Activated naive CD4-positive, alpha-beta T cell treated with anti-CD3 and anti-CD28 coated beads, Interleukin-2, amount 50 U/mL, for 24 hours (primary cell): ENCODE data around the gene EXOC1L.
A peak's percentile ranks its signal among the peaks of the same experiment; 100 is the strongest.

ENCODE experiments used
- H3K27ac Mint-ChIP-seq: one replicate; pipeline ENCODE4 v1.8.0; 2021; ENCODE audit warnings: mild to moderate bottlenecking, mixed read lengths
- H3K27me3 Mint-ChIP-seq: one replicate; pipeline ENCODE4 v1.8.0; 2021; ENCODE audit warnings: mixed read lengths
- H3K36me3 Mint-ChIP-seq: one replicate; pipeline ENCODE4 v1.8.0; 2021; ENCODE audit warnings: mixed read lengths
- H3K4me1 Mint-ChIP-seq: one replicate; pipeline ENCODE4 v1.8.0; 2021; ENCODE audit warnings: mixed read lengths
- H3K4me3 Mint-ChIP-seq: one replicate; pipeline ENCODE4 v1.8.0; 2021; ENCODE audit warnings: mild to moderate bottlenecking, mixed read lengths
- H3K9me3 Mint-ChIP-seq: one replicate; pipeline ENCODE4 v1.8.0; 2021; ENCODE audit warnings: mixed read lengths

Gene EXOC1L, protein sequence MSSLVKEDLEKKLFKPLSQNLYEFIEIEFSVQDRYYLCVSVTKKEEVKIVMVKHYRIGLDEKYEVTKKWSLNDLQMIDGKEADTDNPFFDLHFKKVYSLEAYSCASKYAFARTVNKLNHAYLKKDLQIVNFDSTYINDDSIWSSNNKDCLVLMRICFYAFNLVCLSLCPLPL

DNA sequence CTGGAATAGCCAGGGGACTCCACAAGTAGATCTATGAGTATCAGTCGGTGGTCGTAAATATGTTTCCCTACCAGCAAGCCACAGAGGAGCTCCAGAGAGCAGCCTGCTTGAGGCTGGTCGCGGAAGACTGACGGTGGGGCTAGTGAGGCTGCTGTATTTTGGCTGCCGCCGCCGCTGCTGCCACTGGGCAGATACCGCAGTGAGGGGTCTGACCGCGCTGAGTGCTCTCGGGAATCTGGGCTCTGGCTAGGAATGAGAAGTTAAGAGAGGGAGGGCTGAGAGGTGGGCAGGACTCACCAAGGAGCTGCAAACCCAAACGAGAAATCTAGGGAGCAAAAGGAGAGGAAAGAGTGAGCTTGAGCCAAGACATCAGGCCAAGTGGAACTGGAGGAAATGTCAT lies at the start of gene EXOC1L:
Gene EXOC1L, plus strand, starts transcription at position 157 of the 400 bp plus-strand sequence. Its CDS starts 237 bp downstream, at position 394.
- Mint-ChIP-seq H3K4me1 (peaks cover 5% of the 10 kb centered on the region), H3K4me3 (peak within 1 kb of the TSS; percentile 12), H3K36me3 (no peaks in the 10 kb centered on the region), H3K27me3 (peaks cover 7% of the 10 kb centered on the region), H3K27ac (no peak within 1 kb of the TSS), H3K9me3 (no peaks in the 10 kb centered on the region)

DNA sequence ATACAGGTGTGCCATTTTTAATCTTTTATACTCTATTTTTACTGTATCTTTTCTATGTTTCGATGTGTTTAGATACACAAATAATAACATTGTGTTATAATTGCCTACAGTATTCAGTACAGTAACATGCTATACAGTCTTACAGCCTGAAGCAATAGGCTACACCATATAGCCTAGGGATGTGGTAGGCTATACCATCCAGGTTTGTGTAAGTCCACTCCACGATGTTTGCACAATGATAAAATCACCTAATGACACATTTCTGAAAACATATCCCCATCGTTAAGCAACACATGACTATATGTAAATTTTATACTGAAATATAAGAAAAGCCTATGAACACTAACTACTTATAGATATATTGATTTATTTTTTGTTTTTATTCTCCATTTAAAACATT lies 48.9 kb upstream of the EXOC1L start:
- Mint-ChIP-seq H3K9me3 (no peaks in the 10 kb centered on the region), H3K36me3 (no peaks in the 10 kb centered on the region), H3K27me3 (peaks cover 13% of the 10 kb centered on the region), H3K4me3 (no peak overlapping the region), H3K4me1 (no peaks in the 10 kb centered on the region), H3K27ac (no peak overlapping the region)

DNA sequence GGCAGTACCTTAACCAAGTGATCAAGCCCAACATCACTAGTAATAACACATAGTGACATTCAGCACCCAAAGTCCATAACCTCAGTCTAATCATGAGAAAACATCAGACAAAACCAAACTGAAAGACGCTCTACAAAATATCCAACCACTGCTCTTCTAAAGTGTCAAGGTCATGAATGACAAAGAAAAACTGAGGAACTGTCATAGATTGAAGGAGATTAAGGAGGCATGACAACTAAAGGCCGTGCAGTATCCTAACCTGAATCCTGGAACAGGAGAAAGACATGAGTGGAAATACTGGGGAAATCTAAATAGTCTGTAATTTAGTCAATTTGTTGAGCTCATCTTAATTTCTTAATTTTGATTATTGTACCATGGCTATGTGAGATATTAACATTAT lies 38.2 kb upstream of the EXOC1L start:
- H3K27ac Mint-ChIP-seq, result no peak overlapping the region
- no peaks in the 10 kb centered on the region for H3K36me3 Mint-ChIP-seq
- peaks cover 12% of the 10 kb centered on the region for H3K27me3 Mint-ChIP-seq
- H3K4me3 Mint-ChIP-seq, result no peak overlapping the region
- H3K9me3 Mint-ChIP-seq, result no peaks in the 10 kb centered on the region
- no peaks in the 10 kb centered on the region for H3K4me1 Mint-ChIP-seq

DNA sequence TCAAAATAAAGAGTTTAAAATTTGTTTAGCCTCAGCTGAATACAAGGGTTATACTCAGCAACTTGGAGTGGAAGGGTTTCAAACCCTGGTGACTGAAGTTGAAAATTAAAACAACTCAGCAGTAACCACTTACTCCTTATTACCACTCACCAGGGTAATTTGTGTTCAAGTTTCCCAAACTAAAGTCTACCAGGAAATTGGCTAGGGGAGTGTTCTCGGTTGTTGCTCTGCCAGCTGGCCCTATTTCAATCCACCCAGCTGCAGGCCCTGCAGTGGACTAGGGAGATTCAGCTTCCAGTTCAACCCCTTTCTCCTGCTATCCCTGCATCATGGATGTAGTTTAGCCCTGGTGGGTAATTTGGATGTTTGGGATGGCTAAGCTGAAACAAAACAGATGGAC lies 37.8 kb upstream of the EXOC1L start:
- H3K4me1 Mint-ChIP-seq, result no peaks in the 10 kb centered on the region
- H3K27ac Mint-ChIP-seq, result no peak overlapping the region
- no peaks in the 10 kb centered on the region for H3K36me3 Mint-ChIP-seq
- H3K4me3 Mint-ChIP-seq, result no peak overlapping the region
- no peaks in the 10 kb centered on the region for H3K9me3 Mint-ChIP-seq
- peaks cover 11% of the 10 kb centered on the region for H3K27me3 Mint-ChIP-seq

DNA sequence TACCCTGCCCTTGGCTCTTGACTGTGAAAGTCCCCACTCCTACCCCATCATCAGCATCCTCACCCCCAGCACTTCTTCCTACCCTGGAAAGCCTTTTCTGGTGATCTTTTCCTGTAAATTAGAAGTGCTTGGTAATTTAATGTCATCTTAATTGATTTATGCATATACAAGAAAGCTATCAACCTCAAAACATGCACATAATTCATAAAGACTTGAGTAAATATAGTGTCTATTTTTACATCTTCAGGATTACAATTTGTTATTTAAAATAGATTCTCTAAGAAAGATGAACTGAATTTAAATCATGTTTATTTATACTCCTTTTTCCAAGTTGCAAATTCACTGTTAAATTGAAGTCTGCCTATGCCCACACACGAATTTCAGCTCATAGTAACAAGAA lies 36.0 kb upstream of the EXOC1L start:
- H3K4me1 Mint-ChIP-seq, result no peaks in the 10 kb centered on the region
- H3K27me3 Mint-ChIP-seq, result peaks cover 6% of the 10 kb centered on the region
- no peaks in the 10 kb centered on the region for H3K9me3 Mint-ChIP-seq
- no peak overlapping the region for H3K27ac Mint-ChIP-seq
- no peaks in the 10 kb centered on the region for H3K36me3 Mint-ChIP-seq
- no peak overlapping the region for H3K4me3 Mint-ChIP-seq

DNA sequence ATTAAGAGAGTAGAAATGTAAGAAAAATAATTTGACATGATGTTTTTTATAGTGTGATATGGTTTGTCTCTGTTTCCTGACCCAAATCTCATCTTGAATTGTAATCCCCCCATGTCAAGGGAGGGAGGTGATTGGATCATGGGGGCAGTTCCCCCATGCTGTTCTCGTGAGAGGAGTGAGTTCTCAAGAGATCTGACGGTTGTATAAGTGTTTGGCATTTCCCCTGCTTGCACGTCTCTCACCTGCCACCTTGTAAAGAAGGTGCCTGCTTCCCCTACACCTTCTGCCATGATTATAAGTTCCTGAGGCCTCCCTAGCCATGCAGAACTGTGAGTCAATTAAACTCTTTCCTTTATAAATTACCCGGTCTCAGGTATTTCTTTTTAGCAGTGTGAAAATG lies 34.8 kb upstream of the EXOC1L start:
- H3K36me3 Mint-ChIP-seq, result no peaks in the 10 kb centered on the region
- H3K4me1 Mint-ChIP-seq, result no peaks in the 10 kb centered on the region
- no peaks in the 10 kb centered on the region for H3K9me3 Mint-ChIP-seq
- no peak overlapping the region for H3K27ac Mint-ChIP-seq
- peaks cover 7% of the 10 kb centered on the region for H3K27me3 Mint-ChIP-seq
- no peak overlapping the region for H3K4me3 Mint-ChIP-seq

DNA sequence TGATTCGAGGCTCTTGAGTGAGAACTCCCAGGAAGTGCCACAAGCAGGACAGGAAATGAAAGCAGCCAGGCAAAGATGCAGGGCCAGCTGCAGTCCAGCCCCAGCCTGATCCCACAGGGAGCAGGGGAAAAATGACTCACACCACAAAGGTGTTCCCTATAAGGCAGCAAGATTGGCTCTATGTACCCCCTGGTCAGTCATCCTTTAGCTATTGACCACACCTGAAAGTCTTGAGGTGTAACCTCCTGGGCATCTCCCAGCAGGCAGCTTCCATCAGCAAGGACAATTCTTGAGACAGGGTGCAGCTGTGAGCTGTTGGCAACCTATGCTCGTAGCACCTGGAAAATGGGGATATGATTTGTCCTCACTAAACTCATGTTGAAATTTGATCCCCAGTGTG lies 27.9 kb upstream of the EXOC1L start:
- peaks cover 25% of the 10 kb centered on the region for H3K27me3 Mint-ChIP-seq
- H3K4me3 Mint-ChIP-seq, result no peak overlapping the region
- no peaks in the 10 kb centered on the region for H3K4me1 Mint-ChIP-seq
- no peak overlapping the region for H3K27ac Mint-ChIP-seq
- H3K36me3 Mint-ChIP-seq, result no peaks in the 10 kb centered on the region
- no peaks in the 10 kb centered on the region for H3K9me3 Mint-ChIP-seq

DNA sequence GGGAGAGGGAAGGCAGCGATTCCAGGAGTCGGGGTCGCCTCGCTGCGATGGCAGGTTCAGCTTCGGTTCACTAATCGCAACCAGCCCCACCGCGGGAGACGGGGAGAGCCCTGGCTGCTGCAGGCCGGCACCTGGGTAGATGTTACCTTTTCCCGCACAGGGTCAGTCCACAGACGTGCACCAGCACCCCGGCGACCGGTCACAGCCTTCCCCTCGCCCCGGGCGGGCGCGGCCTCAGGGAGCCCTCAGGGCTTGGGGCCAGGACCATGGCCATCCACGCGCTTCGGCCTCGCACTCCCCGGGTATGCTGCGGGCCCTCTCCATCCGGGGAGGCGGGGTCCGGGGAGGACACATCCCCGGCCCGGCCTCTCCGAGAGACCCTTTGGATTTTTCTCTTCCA lies 26.1 kb upstream of the EXOC1L start:
- no peak overlapping the region for H3K27ac Mint-ChIP-seq
- peaks cover 29% of the 10 kb centered on the region for H3K27me3 Mint-ChIP-seq
- H3K4me1 Mint-ChIP-seq, result no peaks in the 10 kb centered on the region
- H3K36me3 Mint-ChIP-seq, result no peaks in the 10 kb centered on the region
- no peaks in the 10 kb centered on the region for H3K9me3 Mint-ChIP-seq
- no peak overlapping the region for H3K4me3 Mint-ChIP-seq

DNA sequence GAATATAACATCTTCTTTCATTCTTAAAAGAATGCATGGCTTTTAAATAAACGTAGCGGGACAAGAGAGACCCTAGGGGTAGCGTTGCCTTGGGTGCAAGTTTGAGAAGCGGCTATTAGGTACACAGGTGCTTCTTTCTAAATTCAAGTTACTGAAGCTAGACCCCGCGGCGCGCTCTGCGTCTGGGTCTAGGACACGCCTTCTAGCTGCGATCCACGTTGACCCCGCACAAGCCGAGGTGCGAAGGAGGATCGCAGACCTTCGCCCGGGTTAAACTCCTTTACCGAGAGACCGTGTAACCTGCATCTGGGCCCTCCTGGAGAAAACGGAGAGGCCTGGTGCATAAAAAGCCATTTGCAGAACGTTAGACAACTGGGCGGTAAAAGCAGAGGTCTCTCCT lies 25.5 kb upstream of the EXOC1L start:
- peaks cover 29% of the 10 kb centered on the region for H3K27me3 Mint-ChIP-seq
- H3K9me3 Mint-ChIP-seq, result no peaks in the 10 kb centered on the region
- H3K36me3 Mint-ChIP-seq, result no peaks in the 10 kb centered on the region
- H3K4me3 Mint-ChIP-seq, result no peak overlapping the region
- H3K27ac Mint-ChIP-seq, result no peak overlapping the region
- H3K4me1 Mint-ChIP-seq, result no peaks in the 10 kb centered on the region

DNA sequence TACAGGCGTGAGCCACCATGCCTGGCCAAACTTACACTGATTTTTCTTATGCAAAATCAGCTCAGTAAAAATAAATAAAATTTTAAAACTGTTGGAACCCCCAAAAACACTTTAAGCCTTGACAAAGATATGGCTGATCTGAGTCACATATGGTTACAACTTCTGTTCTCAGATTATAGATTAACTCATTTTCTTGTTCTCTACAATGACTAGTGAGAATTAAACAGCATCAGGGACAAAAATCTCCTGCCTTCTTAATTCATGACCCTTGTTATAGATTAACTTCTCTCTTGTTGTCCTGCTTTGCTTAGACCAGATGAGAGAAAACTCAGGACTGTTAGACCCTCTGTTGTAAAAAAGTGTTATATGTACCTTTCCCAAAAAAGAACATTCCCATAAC lies 24.2 kb upstream of the EXOC1L start:
- H3K27ac Mint-ChIP-seq, result no peak overlapping the region
- no peaks in the 10 kb centered on the region for H3K4me1 Mint-ChIP-seq
- peaks cover 27% of the 10 kb centered on the region for H3K27me3 Mint-ChIP-seq
- H3K36me3 Mint-ChIP-seq, result no peaks in the 10 kb centered on the region
- H3K4me3 Mint-ChIP-seq, result no peak overlapping the region
- no peaks in the 10 kb centered on the region for H3K9me3 Mint-ChIP-seq

DNA sequence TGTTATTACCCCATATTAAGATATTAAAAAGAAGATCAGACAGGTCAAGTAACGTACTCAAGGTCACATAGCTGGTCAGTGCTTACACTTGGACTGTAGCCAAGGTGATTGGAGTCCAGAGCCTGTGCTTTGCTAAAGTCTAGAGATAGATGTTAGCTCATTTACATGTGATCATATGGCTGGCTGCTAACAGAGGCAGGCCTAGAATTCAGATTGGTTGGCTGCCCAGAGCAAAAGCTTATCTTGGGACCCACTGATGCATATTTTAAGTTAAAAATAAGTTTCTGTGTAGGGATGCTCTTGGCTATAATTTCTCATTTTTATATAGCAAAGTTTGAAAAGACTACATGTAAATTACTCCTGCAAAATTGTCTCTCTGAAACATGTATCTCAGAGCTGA lies 18.1 kb upstream of the EXOC1L start:
- Mint-ChIP-seq H3K27me3 (peaks cover 9% of the 10 kb centered on the region), H3K4me1 (no peaks in the 10 kb centered on the region), H3K4me3 (no peak overlapping the region), H3K36me3 (no peaks in the 10 kb centered on the region), H3K27ac (no peak overlapping the region), H3K9me3 (no peaks in the 10 kb centered on the region)

DNA sequence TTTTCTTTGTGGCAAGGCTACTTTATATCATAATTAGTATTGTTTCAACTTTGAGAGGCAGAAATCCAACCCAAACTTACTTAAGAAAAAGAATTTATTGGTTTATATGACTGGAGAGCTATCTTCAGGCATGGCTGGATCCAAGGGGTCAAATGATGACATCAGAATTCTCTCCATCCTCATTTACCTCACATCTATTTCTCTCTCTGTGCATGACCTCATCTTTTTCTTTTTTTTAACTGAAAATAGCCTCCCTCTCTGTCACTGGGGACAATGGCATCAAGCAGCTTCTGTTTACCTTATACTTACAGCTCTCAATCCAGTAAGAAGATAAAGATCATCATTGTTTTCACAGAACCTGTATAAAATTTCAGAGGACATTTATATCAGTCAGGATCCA lies 12.0 kb upstream of the EXOC1L start:
- no peak overlapping the region for H3K27ac Mint-ChIP-seq
- H3K4me1 Mint-ChIP-seq, result no peaks in the 10 kb centered on the region
- no peak overlapping the region for H3K4me3 Mint-ChIP-seq
- no peaks in the 10 kb centered on the region for H3K36me3 Mint-ChIP-seq
- H3K27me3 Mint-ChIP-seq, result peaks cover 3% of the 10 kb centered on the region
- no peaks in the 10 kb centered on the region for H3K9me3 Mint-ChIP-seq

DNA sequence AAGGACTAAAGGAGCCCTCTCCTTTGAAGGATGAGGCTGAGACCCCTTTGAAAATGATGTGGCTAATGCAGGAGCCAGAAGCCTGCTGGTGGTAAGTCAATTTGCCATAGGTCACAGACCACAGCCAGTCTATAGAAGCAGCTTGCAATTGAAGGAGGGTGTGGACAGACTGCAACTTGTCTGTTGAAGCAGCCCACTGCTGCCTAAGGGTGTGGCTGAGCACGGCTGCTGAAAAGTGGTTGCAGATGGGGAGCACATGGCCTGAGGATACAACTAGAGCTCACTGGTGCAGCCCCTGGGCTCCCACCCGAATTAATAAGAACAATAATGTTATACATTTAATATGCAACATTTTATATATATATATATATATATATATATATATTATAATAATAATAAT lies 11.4 kb upstream of the EXOC1L start:
- no peaks in the 10 kb centered on the region for H3K36me3 Mint-ChIP-seq
- H3K4me3 Mint-ChIP-seq, result no peak overlapping the region
- no peaks in the 10 kb centered on the region for H3K4me1 Mint-ChIP-seq
- H3K27me3 Mint-ChIP-seq, result peaks cover 3% of the 10 kb centered on the region
- no peak overlapping the region for H3K27ac Mint-ChIP-seq
- H3K9me3 Mint-ChIP-seq, result no peaks in the 10 kb centered on the region

DNA sequence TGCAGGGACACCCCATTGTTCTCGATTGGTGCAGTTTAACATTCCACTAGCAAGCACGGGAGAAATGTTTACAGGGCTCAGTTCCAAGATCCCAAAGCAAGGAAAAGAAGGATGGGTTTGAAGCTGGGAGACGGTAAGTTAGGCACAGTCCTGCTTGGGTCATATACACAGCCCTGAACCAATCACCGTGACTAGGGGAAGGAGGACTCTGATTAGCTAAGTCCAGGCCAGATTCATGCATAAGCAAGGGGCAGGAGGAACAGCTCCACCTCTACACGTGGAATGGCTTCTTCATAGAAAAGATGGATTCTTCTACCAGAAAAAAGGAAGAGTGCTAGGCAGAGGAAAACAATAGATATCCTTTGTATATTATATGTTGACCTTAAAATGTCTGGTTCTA lies 11.0 kb upstream of the EXOC1L start:
- Mint-ChIP-seq H3K4me3 (no peak overlapping the region), H3K9me3 (no peaks in the 10 kb centered on the region), H3K27me3 (peaks cover 3% of the 10 kb centered on the region), H3K27ac (no peak overlapping the region), H3K4me1 (no peaks in the 10 kb centered on the region), H3K36me3 (no peaks in the 10 kb centered on the region)

DNA sequence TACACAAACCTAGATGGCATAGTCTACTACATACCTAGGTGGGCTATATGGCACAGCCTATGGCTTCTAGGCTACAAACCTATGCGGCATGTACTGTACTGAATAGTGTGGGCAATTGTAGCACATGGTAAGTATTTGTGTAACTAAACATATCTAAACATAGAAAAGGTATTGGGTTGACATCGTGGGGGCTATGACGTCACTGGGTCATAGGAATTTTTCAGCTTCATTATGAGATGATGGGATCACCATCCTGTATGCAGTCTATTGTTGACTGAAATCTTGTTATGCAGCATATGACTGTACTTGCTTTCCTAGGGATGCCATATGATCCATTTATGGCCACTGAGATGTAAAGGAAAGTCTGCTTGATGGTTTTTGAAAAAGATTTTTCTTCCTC lies 1.9 kb upstream of the EXOC1L start:
- Mint-ChIP-seq H3K9me3 (no peaks in the 10 kb centered on the region), H3K4me3 (no peak overlapping the region), H3K4me1 (peaks cover 5% of the 10 kb centered on the region), H3K27ac (no peak overlapping the region), H3K27me3 (peaks cover 6% of the 10 kb centered on the region), H3K36me3 (no peaks in the 10 kb centered on the region)

DNA sequence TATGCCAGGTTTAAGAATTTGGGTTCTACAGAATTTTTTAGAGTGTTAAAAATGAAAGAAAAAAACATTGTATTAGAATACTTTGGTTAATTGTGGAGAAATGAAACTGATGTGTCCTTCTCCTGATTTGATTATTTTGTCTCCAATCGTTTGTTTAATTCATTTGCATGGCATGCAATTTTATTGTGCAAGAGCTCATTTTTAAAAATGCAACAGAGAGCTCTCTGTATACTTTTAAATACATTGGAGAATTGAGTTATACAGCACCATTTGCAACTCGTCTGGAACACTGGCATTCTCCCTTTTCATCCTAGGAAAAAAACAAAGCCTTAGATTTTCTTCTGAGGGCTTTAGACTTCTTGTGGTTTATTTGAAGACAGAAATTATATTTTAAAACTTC lies 689 bp downstream of the EXOC1L start:
- H3K36me3 Mint-ChIP-seq, result no peaks in the 10 kb centered on the region
- no peak overlapping the region for H3K27ac Mint-ChIP-seq
- no peak overlapping the region for H3K4me3 Mint-ChIP-seq
- H3K27me3 Mint-ChIP-seq, result peaks cover 9% of the 10 kb centered on the region
- H3K9me3 Mint-ChIP-seq, result no peaks in the 10 kb centered on the region
- peaks cover 5% of the 10 kb centered on the region for H3K4me1 Mint-ChIP-seq

DNA sequence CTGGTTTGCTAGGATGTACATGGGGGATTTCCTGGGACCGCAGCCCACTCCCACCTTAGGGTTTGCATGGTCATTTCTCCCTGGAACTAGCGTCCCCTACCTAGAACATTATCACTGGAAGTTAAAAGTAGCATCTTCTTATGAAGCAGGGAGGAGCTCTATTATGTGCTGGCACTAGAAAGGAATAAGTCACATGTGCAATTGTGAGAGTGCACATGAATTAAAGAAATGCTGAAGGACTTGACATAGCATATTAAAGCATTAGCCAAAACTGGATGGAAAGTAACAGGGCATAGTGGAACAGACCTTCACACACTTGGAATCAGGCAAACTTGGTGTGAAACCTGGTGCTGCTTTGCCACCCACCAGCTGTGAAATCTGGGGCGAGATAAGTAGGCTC lies 2.7 kb downstream of the EXOC1L start:
- H3K27me3 Mint-ChIP-seq, result peaks cover 11% of the 10 kb centered on the region
- no peaks in the 10 kb centered on the region for H3K9me3 Mint-ChIP-seq
- no peaks in the 10 kb centered on the region for H3K36me3 Mint-ChIP-seq
- H3K4me3 Mint-ChIP-seq, result no peak overlapping the region
- peaks cover 5% of the 10 kb centered on the region for H3K4me1 Mint-ChIP-seq
- H3K27ac Mint-ChIP-seq, result no peak overlapping the region
